HEK293 (cell line): ENCODE data around the gene CHD1.

Experiments
- CTCF ChIA-PET: fragments of 350-600 bp; formaldehyde crosslinking; extraction: SDS; loops from one replicate; lab custom pipeline; 2021; ENCODE audit warnings: antibody characterized with exemption; lab: Yijun Ruan, JAX
- POLR2A ChIA-PET: fragments of 300-600 bp; formaldehyde crosslinking; extraction: SDS; loops from one replicate; lab custom pipeline; 2020; ENCODE audit warnings: antibody characterized with exemption, inconsistent platforms; lab: Yijun Ruan, JAX
- H3K27ac ChIP-seq: fragments of 200-500 bp; sonication (Bioruptor generic); 2 replicates; pipeline ENCODE4 v1.5.1; 2014; ENCODE audit warnings: low read depth, low read length, control low read depth, inconsistent platforms; ENCODE audit errors: extremely low read depth
- H3K36me3 ChIP-seq, 2 experiments: fragments of 200-500 bp in 1 of 2; sonication (Bioruptor generic) in 1 of 2; 1 replicate in 1 of 2; 2 replicates in 1 of 2; pipeline ENCODE4 v1.5.1; 2014 to 2017; ENCODE audit warnings: inconsistent platforms in 2 of 2, low read length in 2 of 2; ENCODE audit not compliant: control insufficient read depth in 2 of 2, insufficient read depth in 1 of 2
- H3K4me1 ChIP-seq: fragments of 200-500 bp; sonication (Bioruptor generic); 2 replicates; pipeline ENCODE4 v1.5.1; 2014; ENCODE audit warnings: mild to moderate bottlenecking, low read length, inconsistent platforms; ENCODE audit not compliant: control insufficient read depth, insufficient read depth
- H3K4me3 ChIP-seq: 2 replicates; pipeline ENCODE4 v1.5.1; 2011; ENCODE audit warnings: low read depth, mild to moderate bottlenecking, control low read depth, low read length, moderate library complexity
- H3K9me3 ChIP-seq: fragments of 200-500 bp; sonication (Bioruptor generic); 2 replicates; pipeline ENCODE4 v1.5.1; 2014; ENCODE audit warnings: low read depth, low read length, inconsistent platforms; ENCODE audit not compliant: control insufficient read depth, insufficient read depth
- AEBP2 ChIP-seq: fragments of 450-650 bp; formaldehyde crosslinking; IDR thresholded peaks from 2 replicates; pipeline ENCODE4 v1.5.1; 2016; ENCODE audit warnings: missing biosample characterization, missing genetic modification characterization, borderline replicate concordance
- OSR2 ChIP-seq: fragments of 450-650 bp; formaldehyde crosslinking; IDR thresholded peaks from 2 replicates; pipeline ENCODE4 v1.5.1; 2016; ENCODE audit warnings: missing biosample characterization, missing genetic modification characterization
- PATZ1 ChIP-seq: fragments of 450-650 bp; formaldehyde crosslinking; IDR thresholded peaks from 2 replicates; pipeline ENCODE4 v1.5.1; 2016; ENCODE audit warnings: missing biosample characterization, missing genetic modification characterization
- SCRT1 ChIP-seq: fragments of 450-650 bp; formaldehyde crosslinking; IDR thresholded peaks from 2 replicates; pipeline ENCODE4 v1.5.1; 2016; ENCODE audit warnings: missing biosample characterization, missing genetic modification characterization, borderline replicate concordance
- SCRT2 ChIP-seq: fragments of 450-650 bp; formaldehyde crosslinking; IDR thresholded peaks from 2 replicates; pipeline ENCODE4 v1.5.1; 2016; ENCODE audit warnings: missing biosample characterization, missing genetic modification characterization
- SP2 ChIP-seq: fragments of 450-650 bp; formaldehyde crosslinking; IDR thresholded peaks from 2 replicates; pipeline ENCODE4 v1.5.1; 2016; ENCODE audit warnings: missing biosample characterization, missing genetic modification characterization
- SP7 ChIP-seq: fragments of 450-650 bp; formaldehyde crosslinking; IDR thresholded peaks from 2 replicates; pipeline ENCODE4 v1.5.1; 2016; ENCODE audit warnings: missing biosample characterization, missing genetic modification characterization
- TSHZ1 ChIP-seq: fragments of 450-650 bp; formaldehyde crosslinking; IDR thresholded peaks from 2 replicates; pipeline ENCODE4 v1.5.1; 2016; ENCODE audit warnings: missing biosample characterization, missing genetic modification characterization, borderline replicate concordance
- YY1 ChIP-seq: fragments of 450-650 bp; formaldehyde crosslinking; IDR thresholded peaks from 2 replicates; pipeline ENCODE4 v1.5.1; 2018; ENCODE audit warnings: missing biosample characterization, missing genetic modification characterization
- ZBTB20 ChIP-seq: fragments of 450-650 bp; formaldehyde crosslinking; IDR thresholded peaks from 2 replicates; pipeline ENCODE4 v1.5.1; 2016; ENCODE audit warnings: missing biosample characterization, missing genetic modification characterization
- ZNF138 ChIP-seq: fragments of 450-650 bp; formaldehyde crosslinking; IDR thresholded peaks from 2 replicates; pipeline ENCODE4 v1.5.1; 2016; ENCODE audit warnings: missing biosample characterization, missing genetic modification characterization, borderline replicate concordance
- ZNF202 ChIP-seq: fragments of 450-650 bp; formaldehyde crosslinking; IDR thresholded peaks from 2 replicates; pipeline ENCODE4 v1.5.1; 2016; ENCODE audit warnings: missing biosample characterization, missing genetic modification characterization, borderline replicate concordance
- ZNF341 ChIP-seq: fragments of 450-650 bp; formaldehyde crosslinking; IDR thresholded peaks from 2 replicates; pipeline ENCODE4; 2016; ENCODE audit warnings: low read depth, missing biosample characterization, missing genetic modification characterization
- ZNF391 ChIP-seq: fragments of 450-650 bp; formaldehyde crosslinking; IDR thresholded peaks from 2 replicates; pipeline ENCODE4 v1.5.1; 2016; ENCODE audit warnings: low read depth, missing biosample characterization, missing genetic modification characterization, borderline replicate concordance
- ZNF398 ChIP-seq: fragments of 450-650 bp; formaldehyde crosslinking; IDR thresholded peaks from 2 replicates; pipeline ENCODE4 v1.5.1; 2017; ENCODE audit warnings: missing biosample characterization, missing genetic modification characterization
- ZNF514 ChIP-seq: fragments of 450-650 bp; formaldehyde crosslinking; IDR thresholded peaks from 2 replicates; pipeline ENCODE4 v1.5.1; 2016; ENCODE audit warnings: missing biosample characterization, missing genetic modification characterization
- ZNF639 ChIP-seq: fragments of 450-650 bp; formaldehyde crosslinking; IDR thresholded peaks from 2 replicates; pipeline ENCODE4 v1.5.1; 2016; ENCODE audit warnings: missing biosample characterization, missing genetic modification characterization
- ZNF660 ChIP-seq: fragments of 450-650 bp; IDR thresholded peaks from 2 replicates; pipeline ENCODE4 v1.5.1; 2018; ENCODE audit warnings: missing biosample characterization, mild to moderate bottlenecking, missing genetic modification characterization
- ZNF704 ChIP-seq: fragments of 450-650 bp; formaldehyde crosslinking; IDR thresholded peaks from 2 replicates; pipeline ENCODE4 v1.5.1; 2016; ENCODE audit warnings: missing biosample characterization, missing genetic modification characterization

Gene CHD1

GRCh38 chr5:98940581-98940980 is 11.8 kb upstream of the CHD1 start:
- CTCF ChIA-PET: interaction anchor here (0.6 kb wide), 1 partner anchor 88 kb away, joined by 3 read pairs; no protein-coding TSS in a partner anchor
- POLR2A ChIA-PET: interaction anchor here (2.8 kb wide), 1 partner anchor 11 kb away, joined by 14 read pairs; the partner anchor contains the start of gene CHD1
- TF ChIP-seq SP7 (tag by site-specific recombination) (no peak), ZNF660 (tag by site-specific recombination) (no peak), ZNF391 (no peak), SP2 (no peak), ZNF639 (tag by site-specific recombination) (no peak), ZNF514 (no peak), ZNF341 (tag by site-specific recombination) (no peak), SCRT1 (tag by site-specific recombination) (no peak), ZNF202 (tag by site-specific recombination) (no peak), ZNF138 (tag by site-specific recombination) (no peak), SCRT2 (tag by site-specific recombination) (no peak), AEBP2 (tag by site-specific recombination) (no peak), ZNF704 (no peak)
- no peak overlapping the region for H3K27ac ChIP-seq
- no peaks in the 10 kb centered on the region for H3K9me3 ChIP-seq
- peaks cover 2% of the 10 kb centered on the region for H3K4me1 ChIP-seq
- no peak overlapping the region for H3K4me3 ChIP-seq
- H3K36me3 ChIP-seq: no peaks in the 10 kb centered on the region

GRCh38 chr5:98938464-98938863 is 9.7 kb upstream of the CHD1 start:
- Histone ChIP-seq H3K4me3 (no peak overlapping the region), H3K36me3 (no peaks in the 10 kb centered on the region), H3K9me3 (no peaks in the 10 kb centered on the region), H3K27ac (no peak overlapping the region), H3K4me1 (peaks cover 2% of the 10 kb centered on the region)
- CTCF ChIA-PET: interaction anchor here (0.6 to 1.1 kb wide), 2 partner anchors 94 to 1777 kb away, joined by 3 to 4 read pairs; no protein-coding TSS in a partner anchor
- POLR2A ChIA-PET: interaction anchor here (0.8 kb wide), 1 partner anchor 9 kb away, joined by 3 read pairs; no protein-coding TSS in a partner anchor
- TF ChIP-seq TSHZ1 (no peak), ZNF398 (no peak), OSR2 (no peak), YY1 (tag by site-specific recombination) (no peak), PATZ1 (tag by site-specific recombination) (no peak), ZBTB20 (tag by site-specific recombination) (no peak)
